ENCODE data around the gene VSTM4. TPM values are rescaled to one million over a fixed set of nuclear protein-coding genes. Genes with fewer than 3 reads are reported as not detected.

Gene VSTM4
- total RNA-seq, 1 donor from 2014 or later: 0.50 TPM

- Histone ChIP-seq H3K4me3 (ENCODE audit: low read depth, low read length) (no peak overlapping the region), H3K36me3 (ENCODE audit: control insufficient read depth, insufficient read depth, low read length) (no peaks in the 10 kb centered on the region), H3K27me3 (ENCODE audit: control insufficient read depth, insufficient read depth, low read length) (peaks cover 10% of the 10 kb centered on the region)
- no peak for DNase-seq (ENCODE audit: low read depth)
- TF ChIP-seq CTCF (IDR thresholded peaks at IDR 0.05; ENCODE audit: insufficient read depth, low read length, poor library complexity, severe bottlenecking): no peak
These were observed 116.0 kb downstream of the VSTM4 start for GRCh38 chr10:48999346-48999745.

- DNase-seq (ENCODE audit: low read depth): no peak
- TF ChIP-seq CTCF (IDR thresholded peaks at IDR 0.05; ENCODE audit: insufficient read depth, low read length, poor library complexity, severe bottlenecking): no peak
- H3K36me3 ChIP-seq (ENCODE audit: control insufficient read depth, insufficient read depth, low read length): no peaks in the 10 kb centered on the region
- H3K27me3 ChIP-seq (ENCODE audit: control insufficient read depth, insufficient read depth, low read length): no peaks in the 10 kb centered on the region
- no peak overlapping the region for H3K4me3 ChIP-seq (ENCODE audit: low read depth, low read length)
These were observed 119.0 kb downstream of the VSTM4 start for GRCh38 chr10:48996329-48996728.

GRCh38 chr10:48993627-48994026 is 121.7 kb downstream of the VSTM4 start:
- Histone ChIP-seq H3K4me3 (ENCODE audit: low read depth, low read length) (no peak overlapping the region), H3K27me3 (ENCODE audit: control insufficient read depth, insufficient read depth, low read length) (no peaks in the 10 kb centered on the region), H3K36me3 (ENCODE audit: control insufficient read depth, insufficient read depth, low read length) (no peaks in the 10 kb centered on the region)
- no peak for DNase-seq (ENCODE audit: low read depth)
- no peak for TF ChIP-seq CTCF (IDR thresholded peaks at IDR 0.05; ENCODE audit: insufficient read depth, low read length, poor library complexity, severe bottlenecking)

- no peak overlapping the region for H3K4me3 ChIP-seq (ENCODE audit: low read depth, low read length)
- H3K36me3 ChIP-seq (ENCODE audit: control insufficient read depth, insufficient read depth, low read length): no peaks in the 10 kb centered on the region
These were observed 125.1 kb downstream of the VSTM4 start for GRCh38 chr10:48990226-48990625.

GRCh38 chr10:48985621-48986158 is 129.6 kb downstream of the VSTM4 start:
- Histone ChIP-seq H3K4me3 (ENCODE audit: low read depth, low read length) (no peak overlapping the region), H3K27me3 (ENCODE audit: control insufficient read depth, insufficient read depth, low read length) (peaks cover 4% of the 10 kb centered on the region), H3K36me3 (ENCODE audit: control insufficient read depth, insufficient read depth, low read length) (no peaks in the 10 kb centered on the region)
- DNase-seq (ENCODE audit: low read depth): no peak
- no peak for TF ChIP-seq CTCF (IDR thresholded peaks at IDR 0.05; ENCODE audit: insufficient read depth, low read length, poor library complexity, severe bottlenecking)

More at GRCh38 chr10:48990226-48990625, 125.1 kb downstream of the VSTM4 start:
- no peak for DNase-seq (ENCODE audit: low read depth)
- TF ChIP-seq CTCF (IDR thresholded peaks at IDR 0.05; ENCODE audit: insufficient read depth, low read length, poor library complexity, severe bottlenecking): no peak
- no peaks in the 10 kb centered on the region for H3K27me3 ChIP-seq (ENCODE audit: control insufficient read depth, insufficient read depth, low read length)

- TF ChIP-seq CTCF (IDR thresholded peaks at IDR 0.05; ENCODE audit: insufficient read depth, low read length, poor library complexity, severe bottlenecking): no peak
- Histone ChIP-seq H3K27me3 (ENCODE audit: control insufficient read depth, insufficient read depth, low read length) (peaks cover 4% of the 10 kb centered on the region), H3K4me3 (ENCODE audit: low read depth, low read length) (no peak overlapping the region), H3K36me3 (ENCODE audit: control insufficient read depth, insufficient read depth, low read length) (no peaks in the 10 kb centered on the region)
- DNase-seq (ENCODE audit: low read depth): no peak
These were observed 131.5 kb downstream of the VSTM4 start for GRCh38 chr10:48983648-48984351.
